Embryonic facial prominence (tissue), 1 donor: ENCODE results near the gene CMSS1.
"Not testable (repeated sequence)": the region's sequence is repeated elsewhere in the genome, so short reads cannot be mapped to it uniquely, and the experiment has no call there.

Experiments used
- DNase-seq: peaks from one replicate; pipeline ENCODE4 v3.0.0-alpha.2; 2016; ENCODE audit errors: extremely low spot score

CMSS1 gene

GRCh38 chr3:100227511-100227921, 409.9 kb downstream of the CMSS1 start:
- DNase-seq = no peak

- DNase-seq = no peak
Observed at GRCh38 chr3:100228247-100228646, 410.6 kb downstream of the CMSS1 start.

GRCh38 chr3:100229188-100229587, 411.5 kb downstream of the CMSS1 start:
- not testable (repeated sequence) for DNase-seq

- no peak for DNase-seq
Observed at GRCh38 chr3:100230710-100231109, 413.0 kb downstream of the CMSS1 start.
